ENCODE results near the gene SFMBT2.

- no peak for TF ChIP-seq POLR2A (IDR thresholded peaks at IDR 0.05)
- no peak for TF ChIP-seq EP300 (IDR thresholded peaks at IDR 0.05)
Observed at GRCh38 chr10:7417103-7417623, 6.3 kb upstream of the SFMBT2 start.

Data from suprapubic skin (tissue), 2 donors.